Activated CD4-positive, alpha-beta T cell treated with anti-CD3 and anti-CD28 coated beads, Interleukin-2, amount 50 U/mL, for 4 hours (primary cell): ENCODE data around the gene RAPGEF5.
"Not testable (repeated sequence)": the region's sequence is repeated elsewhere in the genome, so short reads cannot be mapped to it uniquely, and the experiment has no call there.

Source experiments
- DNase-seq, 2 experiments: peaks; one replicate each; pipeline ENCODE4 v3.0.0-alpha.2; 2020

Gene RAPGEF5

GRCh38 chr7:22110227-22110839, 246.6 kb downstream of the RAPGEF5 start:
- peak; percentile 46 to 54 for DNase-seq

- peak in 1 of 2 experiments; percentile 4 for DNase-seq
Observed at GRCh38 chr7:22109761-22110160, 247.2 kb downstream of the RAPGEF5 start.

- no peak for DNase-seq
Observed at GRCh38 chr7:22108151-22108845, 248.7 kb downstream of the RAPGEF5 start.

- DNase-seq, result no peak
Observed at GRCh38 chr7:22105550-22105949, 251.4 kb downstream of the RAPGEF5 start.

- DNase-seq, result no peak
Observed at GRCh38 chr7:22094413-22095342, 262.3 kb downstream of the RAPGEF5 start.

GRCh38 chr7:22093936-22094335, 263.0 kb downstream of the RAPGEF5 start:
- DNase-seq, result no peak

- DNase-seq, result no peak
Observed at GRCh38 chr7:22093001-22093400, 264.0 kb downstream of the RAPGEF5 start.

GRCh38 chr7:22090958-22091525, 265.9 kb downstream of the RAPGEF5 start:
- DNase-seq, result not testable (repeated sequence)

- DNase-seq, result no peak
Observed at GRCh38 chr7:22090512-22090911, 266.4 kb downstream of the RAPGEF5 start.

GRCh38 chr7:22090107-22090506, 266.8 kb downstream of the RAPGEF5 start:
- DNase-seq, result no peak

GRCh38 chr7:22088827-22089226, 268.1 kb downstream of the RAPGEF5 start:
- no peak for DNase-seq

GRCh38 chr7:22087861-22088260, 269.1 kb downstream of the RAPGEF5 start:
- no peak for DNase-seq

- no peak for DNase-seq
Observed at GRCh38 chr7:22083704-22084240, 273.2 kb downstream of the RAPGEF5 start.

- peak; percentile 72 to 74 for DNase-seq
Observed at GRCh38 chr7:22082886-22083703, 273.9 kb downstream of the RAPGEF5 start.

- no peak for DNase-seq
Observed at GRCh38 chr7:22082553-22082885, 274.4 kb downstream of the RAPGEF5 start.

GRCh38 chr7:22080219-22080618, 276.7 kb downstream of the RAPGEF5 start:
- DNase-seq, result not testable (repeated sequence)

GRCh38 chr7:22078872-22079271, 278.1 kb downstream of the RAPGEF5 start:
- DNase-seq, result not testable (repeated sequence)

- no peak for DNase-seq
Observed at GRCh38 chr7:22075561-22075960, 281.4 kb downstream of the RAPGEF5 start.

GRCh38 chr7:22074897-22075296, 282.1 kb downstream of the RAPGEF5 start:
- no peak for DNase-seq
